ENCODE measurements around the gene TFR2. TPM values are rescaled to one million over a fixed set of nuclear protein-coding genes. Genes with fewer than 3 reads are reported as not detected.

Gene TFR2
- total and polyA plus RNA-seq, 10 donors, result 1.7 to 6.6 (median 2.1) TPM

GRCh38 chr7:100575746-100576383 is 65.5 kb downstream of the TFR2 start:
- peak; percentile 76 for DNase-seq
- H3K36me3 ChIP-seq, result peaks cover 8 to 93% (median 80%) of the 10 kb centered on the region in 6 donors
- no peak overlapping the region for H3K27ac ChIP-seq
- no peak overlapping the region for H3K4me3 ChIP-seq
- peaks cover 0 to 29% (median 7%) of the 10 kb centered on the region in 6 donors for H3K4me1 ChIP-seq
- no peaks in the 10 kb centered on the region for H3K9me3 ChIP-seq
- 86 to 93% (median 91%) methylated on average over 16 to 17 of the region's 17 CpGs for WGBS, 5 donors
- peak in 1 of 3 donors; percentile 15 for TF ChIP-seq POLR2AphosphoS5 (IDR thresholded peaks at IDR 0.05)
- TF ChIP-seq CTCF (IDR thresholded peaks at IDR 0.05 in 8 of 11, conservative IDR thresholded peaks at IDR 0.05 in 3 of 11), result no peak
- no peak for TF ChIP-seq POLR2A (IDR thresholded peaks at IDR 0.05)
- H3K27me3 ChIP-seq (replicated peaks in 1 of 7), result peaks cover 0 to 3% (median 0%) of the 10 kb centered on the region in 7 donors
- intact Hi-C loops (cut with DNase I; ENCODE audit: low total_unique reads), result no loop called here

- TF ChIP-seq POLR2AphosphoS5 (IDR thresholded peaks at IDR 0.05) (peak; percentile 49 to 71 (median 55)), POLR2A (IDR thresholded peaks at IDR 0.05) (no peak)
- DNase-seq, result no peak
- WGBS, 5 donors, result 76 to 86% (median 84%) methylated on average over 6 to 14 of the region's 14 CpGs
- peaks cover 2 to 31% (median 12%) of the 10 kb centered on the region in 6 donors for H3K4me1 ChIP-seq
- H3K9me3 ChIP-seq, result no peaks in the 10 kb centered on the region
- H3K4me3 ChIP-seq, result no peak overlapping the region
- peaks cover 8 to 87% (median 78%) of the 10 kb centered on the region in 6 donors for H3K36me3 ChIP-seq
- no peak overlapping the region for H3K27ac ChIP-seq
- intact Hi-C loops (cut with DNase I; ENCODE audit: low total_unique reads), result no loop called here
- peaks cover 0 to 9% (median 0%) of the 10 kb centered on the region in 7 donors for H3K27me3 ChIP-seq (replicated peaks in 1 of 7)
Measured at GRCh38 chr7:100575206-100575631, 66.1 kb downstream of the TFR2 start.

GRCh38 chr7:100574362-100575205 is 66.8 kb downstream of the TFR2 start:
- Histone ChIP-seq H3K4me3 (no peak overlapping the region), H3K27ac (no peak overlapping the region), H3K36me3 (peaks cover 5 to 80% (median 72%) of the 10 kb centered on the region in 6 donors), H3K9me3 (no peaks in the 10 kb centered on the region), H3K27me3 (replicated peaks in 1 of 7) (peaks cover 0 to 15% (median 0%) of the 10 kb centered on the region in 7 donors), H3K4me1 (peaks cover 8 to 37% (median 18%) of the 10 kb centered on the region in 6 donors)
- no peak for DNase-seq
- intact Hi-C loops (cut with DNase I; ENCODE audit: low total_unique reads), result no loop called here
- peak in 2 of 3 donors; percentile 30 to 60 for TF ChIP-seq POLR2AphosphoS5 (IDR thresholded peaks at IDR 0.05)
- no peak for TF ChIP-seq CTCF (IDR thresholded peaks at IDR 0.05 in 8 of 11, conservative IDR thresholded peaks at IDR 0.05 in 3 of 11)
- 90 to 94% (median 91%) methylated on average over 43 to 44 of the region's 44 CpGs for WGBS, 5 donors

- TF ChIP-seq POLR2AphosphoS5 (IDR thresholded peaks at IDR 0.05) (peak; percentile 26 to 78 (median 43)), POLR2A (IDR thresholded peaks at IDR 0.05) (no peak)
- intact Hi-C loops (cut with DNase I; ENCODE audit: low total_unique reads), result no loop called here
- H3K36me3 ChIP-seq, result peaks cover 5 to 73% (median 65%) of the 10 kb centered on the region in 6 donors
- H3K4me3 ChIP-seq, result no peak within 1 kb of the TSS
- 93 to 94% (median 94%) methylated on average over 60 to 70 of the region's 70 CpGs for WGBS, 5 donors
- H3K9me3 ChIP-seq, result no peaks in the 10 kb centered on the region
- H3K27me3 ChIP-seq (replicated peaks in 1 of 7), result peaks cover 0 to 17% (median 0%) of the 10 kb centered on the region in 7 donors
- H3K4me1 ChIP-seq, result peaks cover 8 to 45% (median 26%) of the 10 kb centered on the region in 6 donors
- no peak within 1 kb of the TSS for H3K27ac ChIP-seq
- DNase-seq, result peak; percentile 76
Measured at GRCh38 chr7:100573691-100574361, 67.5 kb downstream of the TFR2 start, which contains the start of gene SAP25. TSS of gene SAP25 (minus strand) at chr7:100573900. CDS start at chr7:100573742, 158 bp downstream.
